Astrocyte of the cerebellum (primary cell): ENCODE data around the gene NTM.

Source experiments
- DNase-seq: peaks from one replicate; pipeline ENCODE4 v3.0.0-alpha.2; 2011; ENCODE audit warnings: low read depth
- H3K4me3 ChIP-seq: 2 replicates; pipeline ENCODE4 v1.5.1; 2011; ENCODE audit warnings: mild to moderate bottlenecking, low read depth, low read length, moderate library complexity
- in situ Hi-C: cut with HindIII; loops from 2 replicates; pipeline ENCODE4 v1.10.0; 2017; ENCODE audit warnings: low sequenced_read_pairs
- TF ChIP-seq, protein P1 (sequence below): IDR thresholded peaks from 2 replicates; pipeline ENCODE4 v1.5.1; 2012; ENCODE audit warnings: low read length, low read depth, moderate library complexity, mild to moderate bottlenecking; ENCODE audit errors: missing control alignments

NTM gene

DNA sequence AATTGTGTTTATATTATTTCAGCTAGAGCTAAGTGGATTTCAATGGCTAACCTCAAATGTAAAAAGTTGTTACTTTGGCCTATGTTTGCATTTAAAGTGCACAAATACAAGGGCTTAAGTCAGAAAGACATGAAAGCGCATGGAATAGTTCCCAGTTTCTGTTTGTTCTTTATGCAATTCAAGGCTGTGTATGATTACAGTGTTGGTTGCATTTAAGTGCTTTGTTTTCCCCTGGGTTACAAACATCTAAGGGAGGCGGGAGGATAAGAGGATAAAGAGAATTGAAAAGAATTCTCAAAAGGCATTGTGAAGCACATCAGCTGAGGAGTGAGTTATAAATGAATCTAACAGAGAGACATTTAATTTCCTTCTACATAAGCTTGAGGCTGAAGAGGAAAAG, 453.4 kb downstream of the NTM start:
- DNase-seq = no peak
- TF ChIP-seq, protein P1, sequence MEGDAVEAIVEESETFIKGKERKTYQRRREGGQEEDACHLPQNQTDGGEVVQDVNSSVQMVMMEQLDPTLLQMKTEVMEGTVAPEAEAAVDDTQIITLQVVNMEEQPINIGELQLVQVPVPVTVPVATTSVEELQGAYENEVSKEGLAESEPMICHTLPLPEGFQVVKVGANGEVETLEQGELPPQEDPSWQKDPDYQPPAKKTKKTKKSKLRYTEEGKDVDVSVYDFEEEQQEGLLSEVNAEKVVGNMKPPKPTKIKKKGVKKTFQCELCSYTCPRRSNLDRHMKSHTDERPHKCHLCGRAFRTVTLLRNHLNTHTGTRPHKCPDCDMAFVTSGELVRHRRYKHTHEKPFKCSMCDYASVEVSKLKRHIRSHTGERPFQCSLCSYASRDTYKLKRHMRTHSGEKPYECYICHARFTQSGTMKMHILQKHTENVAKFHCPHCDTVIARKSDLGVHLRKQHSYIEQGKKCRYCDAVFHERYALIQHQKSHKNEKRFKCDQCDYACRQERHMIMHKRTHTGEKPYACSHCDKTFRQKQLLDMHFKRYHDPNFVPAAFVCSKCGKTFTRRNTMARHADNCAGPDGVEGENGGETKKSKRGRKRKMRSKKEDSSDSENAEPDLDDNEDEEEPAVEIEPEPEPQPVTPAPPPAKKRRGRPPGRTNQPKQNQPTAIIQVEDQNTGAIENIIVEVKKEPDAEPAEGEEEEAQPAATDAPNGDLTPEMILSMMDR = no peak
- no peak overlapping the region for H3K4me3 ChIP-seq
- in situ Hi-C loops = no loop called here

DNA sequence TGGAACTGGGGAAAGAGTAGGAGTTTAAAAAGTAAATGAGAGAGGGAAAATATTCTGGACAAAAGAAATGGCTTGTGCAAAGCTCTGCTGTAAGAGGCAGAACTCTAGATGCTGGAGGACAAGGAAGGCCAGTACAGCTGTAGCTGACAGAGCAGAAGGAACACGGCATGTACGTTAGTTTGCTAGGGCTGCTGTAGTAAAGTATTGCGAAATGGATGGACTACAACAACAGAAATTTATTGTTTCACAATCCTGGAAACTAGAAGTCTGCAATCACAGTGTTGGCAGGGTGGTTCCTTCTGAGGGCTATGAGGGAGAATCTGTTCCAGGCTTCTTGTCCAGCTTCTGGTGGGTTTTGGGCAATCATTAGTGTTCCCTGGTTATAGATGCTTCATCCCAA, 454.4 kb downstream of the NTM start:
- in situ Hi-C loops = no loop called here
- TF ChIP-seq, protein P1 = no peak
- no peak overlapping the region for H3K4me3 ChIP-seq
- DNase-seq = no peak

DNA sequence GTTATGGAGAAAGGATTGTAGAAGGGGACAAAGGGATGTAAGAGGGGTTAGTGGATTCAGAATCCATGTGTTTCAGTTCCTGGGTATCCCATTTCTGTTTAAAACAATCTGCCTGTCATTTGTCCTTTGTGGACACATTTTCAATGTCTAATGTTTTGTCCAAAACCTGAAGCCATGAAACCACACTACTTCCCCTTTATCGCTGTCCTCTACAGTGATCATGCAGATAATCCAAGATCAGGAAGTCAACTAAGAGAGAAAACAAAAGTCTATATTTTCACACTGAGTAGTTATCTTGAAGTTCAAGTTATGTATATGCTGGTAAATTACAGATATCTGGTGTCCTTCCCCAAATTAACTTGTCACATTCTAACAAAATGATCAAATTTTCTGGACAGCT, 457.0 kb downstream of the NTM start:
- TF ChIP-seq, protein P1 = no peak
- H3K4me3 ChIP-seq = no peak overlapping the region
- no peak for DNase-seq
- in situ Hi-C loops = no loop called here

DNA sequence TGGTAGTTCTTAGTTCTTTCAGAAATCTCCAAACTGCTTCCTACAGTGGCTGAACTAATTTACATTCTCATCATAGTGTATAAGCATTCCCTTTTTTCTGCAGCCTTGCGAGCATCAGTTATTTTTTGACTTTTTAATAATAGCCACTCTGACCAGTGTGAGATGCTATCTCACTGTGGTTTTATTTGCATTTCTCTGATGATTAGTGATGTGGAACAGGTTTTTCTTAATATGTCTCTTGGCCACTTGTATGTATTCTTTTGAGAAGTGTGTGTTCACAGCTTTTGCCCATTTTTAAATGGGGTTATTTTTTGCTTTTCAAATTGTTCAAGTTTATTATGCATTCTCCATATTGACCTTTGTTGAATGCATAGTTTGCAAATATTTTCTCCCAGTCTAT, 459.3 kb downstream of the NTM start:
- in situ Hi-C loops = no loop called here
- H3K4me3 ChIP-seq = no peak overlapping the region
- TF ChIP-seq, protein P1 = no peak
- DNase-seq = no peak

DNA sequence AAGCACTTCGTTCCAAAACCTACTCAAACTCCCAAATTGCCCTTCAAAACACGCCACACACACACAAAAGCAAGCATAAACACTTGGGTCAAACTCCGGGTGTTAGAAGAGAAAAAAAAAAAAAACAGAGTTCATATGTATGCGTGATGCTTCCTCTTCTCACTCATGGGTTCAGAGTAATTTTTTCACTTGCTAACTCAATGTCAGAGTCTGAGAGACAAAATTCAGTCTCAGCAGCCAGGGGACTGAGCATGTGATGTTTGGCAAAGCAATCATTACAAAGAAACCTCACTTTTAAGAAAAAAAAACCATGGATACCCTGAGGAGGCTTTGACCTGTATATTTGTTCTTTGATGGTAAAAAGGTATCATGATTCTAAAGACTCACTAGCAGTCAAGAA, 461.7 kb downstream of the NTM start:
- H3K4me3 ChIP-seq = no peak overlapping the region
- TF ChIP-seq, protein P1 = no peak
- in situ Hi-C loops = no loop called here
- DNase-seq = no peak

DNA sequence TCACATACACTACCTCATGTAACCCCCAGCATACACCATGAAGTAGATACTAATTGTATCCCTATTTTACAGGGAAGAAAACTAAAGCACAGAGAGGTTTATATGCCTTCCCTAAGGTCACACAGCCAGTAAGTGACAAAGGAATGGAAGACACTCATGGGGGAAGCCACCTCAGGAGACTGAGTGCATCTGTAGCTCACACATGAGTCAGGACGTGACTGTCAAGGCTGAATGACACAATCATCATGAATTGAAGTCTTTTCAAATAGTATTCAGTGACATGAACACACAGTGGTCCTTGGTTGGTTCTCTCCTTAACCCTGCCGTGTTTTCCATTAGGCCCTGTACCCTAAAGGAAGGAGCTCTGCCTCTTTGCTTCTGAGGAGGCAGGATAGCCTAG, 463.0 kb downstream of the NTM start:
- no peak overlapping the region for H3K4me3 ChIP-seq
- TF ChIP-seq, protein P1 = no peak
- in situ Hi-C loops = no loop called here
- no peak for DNase-seq

DNA sequence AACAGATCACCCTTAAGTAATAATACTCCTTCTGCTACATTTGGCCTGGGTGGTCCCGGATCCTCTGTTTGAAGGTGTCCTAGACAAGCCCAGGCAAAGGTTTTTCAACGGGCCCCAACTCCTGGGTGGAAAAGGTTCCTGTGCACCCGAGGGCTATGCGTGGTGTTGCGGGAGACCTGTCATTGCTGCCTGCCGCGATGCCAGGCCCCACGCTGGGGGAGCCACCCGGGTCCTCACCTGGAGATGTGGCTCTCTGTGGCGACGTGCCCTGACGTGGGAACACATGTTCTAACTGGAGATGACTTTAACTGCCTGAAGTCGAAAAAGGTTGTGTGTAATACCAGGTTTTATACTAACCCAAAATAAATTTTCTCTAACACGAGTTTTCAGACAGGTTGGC, 467.1 kb downstream of the NTM start:
- TF ChIP-seq, protein P1 = no peak

More for the DNA sequence above, 467.1 kb downstream of the NTM start:
- no peak for DNase-seq
- H3K4me3 ChIP-seq = no peak overlapping the region
- in situ Hi-C loops = no loop called here
